DMS 273 treated with DMSO at 0.1 percent for 48 hours (cell line): ENCODE data around the gene RNF144A.
"Not testable (repeated sequence)": the region's sequence is repeated elsewhere in the genome, so short reads cannot be mapped to it uniquely, and the experiment has no call there.

Source experiments
- DNase-seq: peaks from one replicate; lab custom pipeline; 2025; lab: John Stamatoyannopoulos, UW

RNF144A gene

DNA sequence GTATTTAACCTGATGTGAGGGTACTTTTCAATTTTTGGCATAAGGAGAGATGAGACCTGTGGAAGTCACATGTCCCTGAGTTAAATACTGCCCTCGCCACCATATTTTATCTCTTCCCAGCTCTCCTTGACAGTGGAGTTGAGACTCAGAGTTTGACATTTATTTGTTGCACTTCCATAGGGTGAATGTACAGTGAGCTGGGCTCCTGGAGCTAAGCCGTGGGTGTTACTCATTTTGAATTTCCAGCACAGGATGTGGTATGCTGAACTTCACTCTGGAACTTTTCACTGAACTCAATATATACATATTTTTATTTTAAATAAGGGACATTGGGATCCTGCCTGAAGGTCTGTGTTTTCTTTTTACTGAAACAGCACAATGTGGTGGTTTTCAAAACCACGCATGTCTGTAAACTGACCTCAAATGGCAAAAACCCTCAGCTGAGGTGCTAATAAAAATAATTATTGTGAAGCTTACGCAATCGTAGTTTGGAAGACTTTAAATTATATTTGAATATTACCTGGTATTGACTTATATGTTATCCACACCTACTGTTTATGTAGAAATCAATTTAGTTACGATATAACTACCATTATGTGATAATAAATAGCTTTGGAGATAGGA is 12.1 kb downstream of the RNF144A start:
- DNase-seq, result no peak

DNA sequence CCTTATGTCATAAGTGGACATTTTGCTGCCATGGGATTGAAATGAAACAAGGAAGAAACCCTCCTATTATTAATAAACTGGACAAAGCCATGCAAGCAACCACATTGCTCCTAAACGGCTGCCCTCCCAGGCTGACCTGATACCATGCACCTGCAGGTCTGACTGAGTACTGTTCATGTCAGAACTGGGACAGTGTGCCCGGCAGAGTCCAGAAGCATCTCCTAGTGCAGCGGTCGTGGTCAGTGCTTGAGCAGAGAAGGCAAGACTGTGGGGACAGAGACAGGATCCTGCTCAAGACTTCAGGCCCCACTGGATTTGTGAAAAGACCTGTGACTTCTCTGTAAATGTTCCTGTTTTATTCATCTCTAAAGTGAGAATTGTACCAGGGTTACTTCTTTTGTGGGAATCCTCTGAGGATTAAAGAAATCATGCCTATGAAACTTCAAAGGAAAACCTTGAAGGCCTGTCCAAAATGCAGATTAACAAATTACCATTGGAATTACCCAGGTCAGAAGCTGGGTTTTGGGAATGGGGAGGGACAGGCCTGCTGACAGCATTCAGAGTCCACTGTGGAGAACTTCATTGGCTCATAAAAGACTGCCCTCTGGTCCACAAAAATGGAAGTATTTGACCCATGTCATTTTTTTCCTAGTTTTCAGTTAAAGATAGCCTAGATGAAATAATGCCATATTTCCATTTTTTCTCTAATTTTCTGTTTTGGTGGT is 13.9 kb downstream of the RNF144A start:
- DNase-seq, result no peak

GRCh38 chr2:6931753-6932152 is 14.5 kb downstream of the RNF144A start:
- DNase-seq, result no peak

- DNase-seq, result no peak
These were observed 15.0 kb downstream of the RNF144A start for GRCh38 chr2:6932206-6932605.

GRCh38 chr2:6932828-6933227 is 15.6 kb downstream of the RNF144A start:
- no peak for DNase-seq

GRCh38 chr2:6933911-6934310 is 16.7 kb downstream of the RNF144A start:
- DNase-seq, result no peak

DNA sequence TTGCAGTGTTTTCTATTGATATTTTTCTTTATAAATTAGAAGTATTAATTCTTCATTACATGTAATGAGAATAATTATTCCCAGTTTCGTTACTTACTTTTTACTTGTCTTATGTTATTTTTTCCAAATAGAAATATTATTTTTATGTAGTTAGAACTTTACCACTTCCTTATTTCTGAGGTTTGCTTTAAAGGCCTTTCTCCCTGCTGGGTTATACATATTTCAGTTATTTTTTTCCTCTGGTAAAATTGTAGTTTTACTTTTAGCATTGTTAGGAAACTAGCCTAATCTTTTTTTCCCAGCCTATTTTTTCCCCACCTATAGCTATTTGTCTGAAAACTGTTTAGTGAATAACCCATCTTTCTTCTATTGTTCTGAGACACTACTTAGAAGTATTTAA is 17.1 kb downstream of the RNF144A start:
- DNase-seq, result no peak

GRCh38 chr2:6934758-6935651 is 17.8 kb downstream of the RNF144A start:
- DNase-seq, result no peak

DNA sequence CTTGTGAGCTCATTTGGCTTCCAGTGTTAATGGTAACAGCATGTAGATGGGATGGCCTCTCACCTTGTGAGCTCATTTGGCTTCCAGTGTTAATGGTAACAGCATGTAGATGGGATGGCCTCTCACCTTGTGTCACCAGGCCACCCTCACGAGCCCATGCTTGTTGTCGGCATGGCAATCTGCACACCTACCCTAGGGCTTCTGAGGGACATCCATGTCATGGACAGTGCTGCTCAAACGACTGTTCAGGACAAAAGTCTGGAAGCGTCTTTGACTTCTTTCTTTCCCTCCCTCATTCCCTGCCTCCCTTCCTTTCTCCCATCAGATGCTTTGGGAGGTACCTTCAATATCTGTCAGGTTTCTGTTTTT is 18.4 kb downstream of the RNF144A start:
- DNase-seq, result not testable (repeated sequence)

GRCh38 chr2:6937157-6937556 is 19.9 kb downstream of the RNF144A start:
- DNase-seq, result no peak

- DNase-seq, result no peak
These were observed 20.4 kb downstream of the RNF144A start for GRCh38 chr2:6937582-6937981.

DNA sequence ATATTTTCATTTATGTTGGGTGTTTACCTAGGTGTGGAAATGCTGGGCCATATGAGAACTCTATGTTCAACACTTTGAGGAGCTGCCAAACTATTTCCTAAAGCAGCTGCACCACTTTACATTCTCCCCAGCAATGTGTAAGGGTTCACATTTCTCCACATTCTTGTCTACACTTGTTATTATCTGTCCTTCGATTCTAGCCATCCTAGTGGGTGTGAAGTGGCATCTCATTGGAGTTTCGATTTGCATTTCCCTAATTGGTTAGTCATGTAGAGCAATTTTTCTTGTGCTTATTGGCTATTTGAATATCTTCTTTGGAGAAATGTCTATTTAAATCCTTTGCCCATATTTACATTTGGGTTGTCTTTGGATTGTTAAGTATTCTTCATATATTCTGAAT is 21.9 kb downstream of the RNF144A start:
- no peak for DNase-seq

GRCh38 chr2:6940820-6941219 is 23.6 kb downstream of the RNF144A start:
- no peak for DNase-seq

GRCh38 chr2:6941299-6942046 is 24.3 kb downstream of the RNF144A start:
- no peak for DNase-seq

GRCh38 chr2:6942848-6943247 is 25.6 kb downstream of the RNF144A start:
- no peak for DNase-seq

DNA sequence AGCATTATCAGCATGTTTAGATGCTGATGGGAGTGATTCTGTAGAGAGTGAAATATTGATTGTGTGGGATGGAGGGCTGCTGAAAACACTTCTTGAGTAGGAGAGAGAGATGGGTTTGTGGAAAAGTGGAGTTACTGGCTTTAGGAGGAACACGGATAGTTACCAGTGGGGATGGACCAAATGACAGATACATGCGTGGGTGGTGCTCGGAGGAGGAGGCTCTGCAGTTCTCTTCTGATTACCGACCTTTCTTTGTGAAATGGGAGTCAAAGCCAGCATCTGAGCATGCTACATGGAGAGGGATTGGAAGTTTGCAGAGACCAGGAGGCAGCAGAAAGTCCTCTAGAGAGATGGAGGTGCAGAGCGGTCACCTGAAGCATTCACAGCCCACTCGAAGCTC is 26.3 kb downstream of the RNF144A start:
- no peak for DNase-seq

GRCh38 chr2:6943971-6944370 is 26.8 kb downstream of the RNF144A start:
- DNase-seq, result no peak

- DNase-seq, result no peak
These were observed 27.3 kb downstream of the RNF144A start for GRCh38 chr2:6944555-6944954.

- DNase-seq, result no peak
These were observed 28.0 kb downstream of the RNF144A start for GRCh38 chr2:6945087-6945813.

GRCh38 chr2:6945821-6946220 is 28.6 kb downstream of the RNF144A start:
- no peak for DNase-seq

- DNase-seq, result no peak
These were observed 29.5 kb downstream of the RNF144A start for GRCh38 chr2:6946722-6947121.
